IMR-90 (cell line): Measurements from ENCODE around the gene APOC4. TPM values are rescaled to one million over a fixed set of nuclear protein-coding genes. Genes with fewer than 3 reads are reported as not detected.

Source experiments
- ATAC-seq: fragments of 200-7000 bp; cut with Tn5 transposase; 2 replicates; pipeline ENCODE4 v1.9.1; 2020; ENCODE audit warnings: low read depth, mild to moderate bottlenecking, moderate library complexity
- BruUV-seq: library from RNA; stranded (reverse); fragments of 400-500 nt; replicated peaks from 2 replicates; lab custom pipeline; 2021; lab: Mats Ljungman, UMichigan
- CTCF ChIA-PET: fragments of 300-600 bp; formaldehyde crosslinking; extraction: SDS; loops from one replicate; lab custom pipeline; 2021; ENCODE audit warnings: antibody characterized with exemption; lab: Yijun Ruan, JAX
- POLR2A ChIA-PET: fragments of 300-600 bp; sonication (Branson Sonifier 250); formaldehyde crosslinking; loops from one replicate; lab custom pipeline; 2022; ENCODE audit warnings: antibody characterized with exemption; ENCODE audit not compliant: unreplicated experiment; lab: Charles Lee
- DNase-seq: peaks from one replicate; pipeline ENCODE4 v3.0.0; 2013
- H2AFZ ChIP-seq: replicated peaks from 2 replicates; pipeline ENCODE3; 2013; ENCODE audit warnings: low read length, mild to moderate bottlenecking; ENCODE audit not compliant: poor library complexity
- H2AK5ac ChIP-seq: 2 replicates; pipeline ENCODE4 v1.6.1; 2013; ENCODE audit warnings: low read depth, low read length, inconsistent platforms
- H2AK9ac ChIP-seq: replicated peaks from 2 replicates; pipeline ENCODE3; 2013; ENCODE audit warnings: mild to moderate bottlenecking, low read depth, low read length, moderate library complexity; ENCODE audit not compliant: poor library complexity
- H2BK120ac ChIP-seq: 2 replicates; pipeline ENCODE4 v1.6.1; 2013; ENCODE audit warnings: low read depth, low read length, inconsistent platforms
- H2BK15ac ChIP-seq: 3 replicates; pipeline ENCODE4 v1.6.1; 2013; ENCODE audit warnings: low read depth, low read length, inconsistent platforms
- H2BK20ac ChIP-seq: 2 replicates; pipeline ENCODE4 v1.6.1; 2013; ENCODE audit warnings: low read depth, mild to moderate bottlenecking, inconsistent platforms, low read length, moderate library complexity
- H2BK5ac ChIP-seq: 2 replicates; pipeline ENCODE4 v1.6.1; 2013; ENCODE audit warnings: mild to moderate bottlenecking, low read depth, low read length, inconsistent platforms; ENCODE audit not compliant: poor library complexity, severe bottlenecking
- H3K14ac ChIP-seq: replicated peaks from 2 replicates; pipeline ENCODE4 v1.6.1; 2013; ENCODE audit warnings: low read depth, low read length, inconsistent platforms
- H3K18ac ChIP-seq: 2 replicates; pipeline ENCODE4 v1.6.1; 2013; ENCODE audit warnings: low read depth, low read length, control low read depth
- H3K23ac ChIP-seq: 2 replicates; pipeline ENCODE4 v1.6.1; 2013; ENCODE audit warnings: low read depth, low read length, inconsistent platforms
- H3K27ac ChIP-seq: 2 replicates; pipeline ENCODE4 v1.5.1; 2013; ENCODE audit warnings: mild to moderate bottlenecking, control low read depth, low read length; ENCODE audit not compliant: insufficient read depth
- H3K27me3 ChIP-seq: 2 replicates; pipeline ENCODE4 v1.6.1; 2013; ENCODE audit warnings: low read length; ENCODE audit not compliant: control insufficient read depth, insufficient read depth
- H3K36me3 ChIP-seq: 2 replicates; pipeline ENCODE4 v1.6.1; 2013; ENCODE audit warnings: low read length, mixed read lengths; ENCODE audit not compliant: control insufficient read depth, insufficient read depth
- H3K4ac ChIP-seq: 2 replicates; pipeline ENCODE4 v1.6.1; 2013; ENCODE audit warnings: low read depth, low read length, inconsistent platforms
- H3K4me1 ChIP-seq: 2 replicates; pipeline ENCODE4 v1.6.1; 2013; ENCODE audit warnings: low read length, mixed read lengths; ENCODE audit not compliant: control insufficient read depth, insufficient read depth
- H3K4me2 ChIP-seq: 2 replicates; pipeline ENCODE4 v1.6.1; 2013; ENCODE audit warnings: low read depth, mild to moderate bottlenecking, control low read depth, low read length, moderate library complexity
- H3K4me3 ChIP-seq: 2 replicates; pipeline ENCODE4 v1.5.1; 2013; ENCODE audit warnings: low read depth, mild to moderate bottlenecking, control low read depth, low read length, moderate library complexity; ENCODE audit not compliant: insufficient read depth
- H3K56ac ChIP-seq: 2 replicates; pipeline ENCODE4 v1.6.1; 2013; ENCODE audit warnings: low read length, inconsistent platforms; ENCODE audit not compliant: insufficient read depth; ENCODE audit errors: extremely low read depth
- H3K79me1 ChIP-seq, 2 experiments: 2 replicates each; pipeline ENCODE4 v1.6.1; 2013; ENCODE audit warnings: low read length in 2 of 2, inconsistent platforms in 1 of 2, low read depth in 1 of 2
- H3K9ac ChIP-seq: 2 replicates; pipeline ENCODE4 v1.6.1; 2013; ENCODE audit warnings: low read depth, low read length, control low read depth
- H3K9me1 ChIP-seq: 2 replicates; pipeline ENCODE4 v1.6.1; 2013; ENCODE audit warnings: low read length, inconsistent platforms; ENCODE audit not compliant: insufficient read depth
- H3K9me3 ChIP-seq: 2 replicates; pipeline ENCODE4 v1.6.1; 2013; ENCODE audit warnings: low read length; ENCODE audit not compliant: control insufficient read depth, insufficient read depth
- H4K20me1 ChIP-seq: 2 replicates; pipeline ENCODE4 v1.6.1; 2013; ENCODE audit warnings: low read length, inconsistent platforms; ENCODE audit not compliant: insufficient read depth
- H4K5ac ChIP-seq: 2 replicates; pipeline ENCODE4 v1.6.1; 2013; ENCODE audit warnings: mild to moderate bottlenecking, low read depth, low read length, control low read depth
- H4K8ac ChIP-seq, 2 experiments: 2 replicates each; pipeline ENCODE4 v1.6.1; 2013; ENCODE audit warnings: low read depth in 2 of 2, low read length in 2 of 2, control low read depth in 1 of 2, inconsistent platforms in 1 of 2
- H4K91ac ChIP-seq: 2 replicates; pipeline ENCODE4 v1.6.1; 2013; ENCODE audit warnings: low read depth, low read length, inconsistent platforms; ENCODE audit not compliant: insufficient read depth
- CHD1 ChIP-seq: IDR thresholded peaks from 2 replicates; pipeline ENCODE4 v1.6.1; 2012; ENCODE audit warnings: low read depth, low read length, improper control_type of control experiment
- NFE2L2 ChIP-seq: fragments of 150-350 bp; IDR thresholded peaks from 2 replicates; pipeline ENCODE4 v1.6.1; 2016; ENCODE audit warnings: low read depth, mild to moderate bottlenecking, low read length
- POLR2A ChIP-seq: IDR thresholded peaks from 2 replicates; pipeline ENCODE4 v1.6.1; 2012; ENCODE audit warnings: mild to moderate bottlenecking, low read depth, low read length
- RCOR1 ChIP-seq: IDR thresholded peaks from 2 replicates; pipeline ENCODE4 v1.6.1; 2012; ENCODE audit warnings: mild to moderate bottlenecking, low read length, improper control_type of control experiment; ENCODE audit not compliant: insufficient replicate concordance
- SMC3 ChIP-seq: fragments of 150-350 bp; IDR thresholded peaks from 2 replicates; pipeline ENCODE4 v1.6.1; 2016; ENCODE audit warnings: low read depth, mild to moderate bottlenecking, antibody characterized with exemption, low read length, moderate library complexity
- WGBS, 2 experiments: methylation state at CpG; one replicate each; pipeline versions ENCODE4 v1.1.5 to v1.1.7; 2013; ENCODE audit warnings: missing lambda C conversion rate in 2 of 2; ENCODE audit not compliant: insufficient read length in 1 of 2; ENCODE audit errors: extremely low coverage in 2 of 2; 5-methylcytosine and 5-hydroxymethylcytosine counted together
- dilution Hi-C: fragments of 300-500 bp; cut with HindIII; formaldehyde crosslinking; loops from one replicate; pipeline ENCODE4 v1.14.3; 2018; ENCODE audit warnings: low sequenced_read_pairs; ENCODE audit not compliant: unreplicated experiment
- in situ Hi-C: fragments of 300-500 bp; cut with MboI; formaldehyde crosslinking; loops from 3 replicates; pipeline ENCODE4 v1.14.3; 2019; ENCODE audit warnings: low sequenced_read_pairs, inconsistent platforms, mixed read lengths
- intact Hi-C: fragments of 100-400 bp; cut with micrococcal nuclease; formaldehyde crosslinking; loops from 2 replicates; pipeline ENCODE4 v1.10.0; 2022
- polyA plus RNA-seq, 3 experiments: library from polyadenylated mRNA; depleted of rRNA; stranded (reverse); fragments of >200 nt; gene quantifications; 2 replicates each; pipeline ENCODE4 v1.2.3, GENCODE V29; 2012; ENCODE audit warnings: low replicate concordance in 1 of 3
- total RNA-seq: library from RNA; depleted of rRNA; stranded (reverse); fragments of >200 nt; gene quantifications from 2 replicates; pipeline ENCODE4 v1.2.3, GENCODE V29; 2012

APOC4 gene
- total and polyA plus RNA-seq, 2 of the 4 experiments (the other 2 are of a cell fraction), result not detected

GRCh38 chr19:44957526-44957925 is 15.5 kb downstream of the APOC4 start:
- no peak overlapping the region for H2BK15ac ChIP-seq
- intact Hi-C loops (loop anchor here (10.0 kb wide), 1 partner anchor 383 kb away; no protein-coding TSS in a partner anchor), dilution Hi-C loops (no loop called here), in situ Hi-C loops (loop anchor here (10.0 kb wide), 1 partner anchor 273 kb away; no protein-coding TSS in a partner anchor)
- no peak overlapping the region for H2BK5ac ChIP-seq
- no peaks in the 10 kb centered on the region for H3K27me3 ChIP-seq
- H3K9me1 ChIP-seq, result peaks cover 11% of the 10 kb centered on the region; the same call in 1 of the 2 replicates
- no peak overlapping the region for H2BK120ac ChIP-seq
- H3K14ac ChIP-seq, result no peak overlapping the region
- H3K27ac ChIP-seq, result no peak overlapping the region
- no peak overlapping the region for H3K18ac ChIP-seq
- ChIA-PET POLR2A (no interaction called here), CTCF (interaction anchor here (0.6 kb wide), 1 partner anchor 16 kb away, joined by 5 read pairs; no protein-coding TSS in a partner anchor)
- H3K4me1 ChIP-seq, result peaks cover 7% of the 10 kb centered on the region
- H3K56ac ChIP-seq, result no peak overlapping the region
- H4K20me1 ChIP-seq, result peaks cover 64% of the 10 kb centered on the region
- H2BK20ac ChIP-seq, result no peak overlapping the region
- H2AK5ac ChIP-seq, result no peak overlapping the region
- no peak overlapping the region for H2AK9ac ChIP-seq
- H3K23ac ChIP-seq, result 0 out of 2 replicates have a peak overlapping the region, but pooled peaks have one; percentile 17
- whole genome bisulfite sequencing, 2 experiments, result 94% methylated on average over 3 of the region's 7 CpGs; no CpG with 5 or more reads in 1 of the 2 experiments
- BruUV-seq, result no TSS peak
- H2AFZ ChIP-seq, result no peak overlapping the region
- H3K79me1 ChIP-seq, result peaks cover 12 to 82% of the 10 kb centered on the region in 2 experiments
- peaks cover 17% of the 10 kb centered on the region for H3K36me3 ChIP-seq
- TF ChIP-seq SMC3 (no peak), POLR2A (no peak), NFE2L2 (no peak), CHD1 (no peak), RCOR1 (no peak)
- H4K5ac ChIP-seq, result no peak overlapping the region
- H3K9ac ChIP-seq, result peak overlapping the region; percentile 23; the same call in 1 of the 2 replicates
- H3K4me2 ChIP-seq, result peak overlapping the region; percentile 13; the same call in 1 of the 2 replicates
- no peak overlapping the region for H4K91ac ChIP-seq
- no peak overlapping the region for H3K4ac ChIP-seq
- no peak for ATAC-seq
- DNase-seq, result no peak
- no peaks in the 10 kb centered on the region for H3K9me3 ChIP-seq
- no peak overlapping the region for H4K8ac ChIP-seq
- H3K4me3 ChIP-seq, result no peak overlapping the region
